Loucy (cell line): ENCODE data around the gene BTNL9.

Experiments used
- H2AFZ ChIP-seq: fragments of 200-600 bp; sonication (generic); 2 replicates; pipeline ENCODE4 v1.6.0; 2016; ENCODE audit warnings: antibody characterized with exemption, mild to moderate bottlenecking, low read length, moderate library complexity
- H3F3A ChIP-seq: fragments of 200-600 bp; 2 replicates; pipeline ENCODE4 v1.6.0; 2016; ENCODE audit warnings: antibody characterized with exemption, low read depth, mild to moderate bottlenecking
- H3K27me3 ChIP-seq: fragments of 200-600 bp; sonication (generic); 2 replicates; pipeline ENCODE4 v1.6.1; 2014; ENCODE audit warnings: low read length, mild to moderate bottlenecking; ENCODE audit not compliant: insufficient read depth, poor library complexity, severe bottlenecking
- H3K36me3 ChIP-seq: fragments of 200-600 bp; sonication (generic); 2 replicates; pipeline ENCODE4 v1.6.1; 2016; ENCODE audit warnings: low read length; ENCODE audit not compliant: insufficient read depth
- H3K4me1 ChIP-seq: fragments of 200-600 bp; sonication (generic); 2 replicates; pipeline ENCODE4 v1.5.1; 2014; ENCODE audit warnings: low read length, mild to moderate bottlenecking; ENCODE audit not compliant: insufficient read depth, poor library complexity, severe bottlenecking
- H3K4me2 ChIP-seq: fragments of 200-600 bp; sonication (generic); 2 replicates; pipeline ENCODE4 v1.6.0; 2014; ENCODE audit warnings: antibody characterized with exemption, low read length, low read depth, mild to moderate bottlenecking; ENCODE audit not compliant: poor library complexity, severe bottlenecking
- H3K4me3 ChIP-seq: fragments of 200-600 bp; sonication (generic); 2 replicates; pipeline ENCODE4 v1.5.1; 2014; ENCODE audit warnings: low read length, mild to moderate bottlenecking, mixed read lengths; ENCODE audit not compliant: poor library complexity, severe bottlenecking
- H3K79me2 ChIP-seq: fragments of 200-600 bp; sonication (generic); 2 replicates; pipeline ENCODE4 v1.6.1; 2014; ENCODE audit warnings: low read length; ENCODE audit not compliant: insufficient read depth
- H3K9ac ChIP-seq: fragments of 200-600 bp; sonication (generic); 2 replicates; pipeline ENCODE4 v1.6.0; 2014; ENCODE audit warnings: mild to moderate bottlenecking, low read depth, low read length, moderate library complexity; ENCODE audit not compliant: poor library complexity, severe bottlenecking
- H3K9me2 ChIP-seq: fragments of 200-600 bp; sonication (generic); replicated peaks from 2 replicates; pipeline ENCODE4 v1.6.1; 2016; ENCODE audit warnings: low read depth, low read length, mixed read lengths
- H3K9me3 ChIP-seq: fragments of 200-600 bp; sonication (generic); 2 replicates; pipeline ENCODE4 v1.6.1; 2014; ENCODE audit warnings: mild to moderate bottlenecking, antibody characterized with exemption, low read length, low read depth; ENCODE audit not compliant: insufficient read depth
- H4K20me1 ChIP-seq: fragments of 200-600 bp; sonication (generic); 2 replicates; pipeline ENCODE4 v1.6.0; 2014; ENCODE audit warnings: antibody characterized with exemption, low read length, mild to moderate bottlenecking; ENCODE audit not compliant: insufficient read depth, poor library complexity, severe bottlenecking
- EZH2phosphoT487 ChIP-seq: fragments of 200-600 bp; IDR thresholded peaks from 2 replicates; pipeline ENCODE4 v1.6.1; 2018; ENCODE audit warnings: antibody characterized with exemption, mild to moderate bottlenecking, moderate library complexity, borderline replicate concordance
- TF ChIP-seq, protein P1 (sequence below): fragments of 200-600 bp; sonication (generic); conservative IDR thresholded peaks from 2 replicates; pipeline ENCODE4 v1.5.1; 2014; ENCODE audit warnings: mild to moderate bottlenecking, antibody characterized with exemption, low read length

Gene BTNL9

DNA sequence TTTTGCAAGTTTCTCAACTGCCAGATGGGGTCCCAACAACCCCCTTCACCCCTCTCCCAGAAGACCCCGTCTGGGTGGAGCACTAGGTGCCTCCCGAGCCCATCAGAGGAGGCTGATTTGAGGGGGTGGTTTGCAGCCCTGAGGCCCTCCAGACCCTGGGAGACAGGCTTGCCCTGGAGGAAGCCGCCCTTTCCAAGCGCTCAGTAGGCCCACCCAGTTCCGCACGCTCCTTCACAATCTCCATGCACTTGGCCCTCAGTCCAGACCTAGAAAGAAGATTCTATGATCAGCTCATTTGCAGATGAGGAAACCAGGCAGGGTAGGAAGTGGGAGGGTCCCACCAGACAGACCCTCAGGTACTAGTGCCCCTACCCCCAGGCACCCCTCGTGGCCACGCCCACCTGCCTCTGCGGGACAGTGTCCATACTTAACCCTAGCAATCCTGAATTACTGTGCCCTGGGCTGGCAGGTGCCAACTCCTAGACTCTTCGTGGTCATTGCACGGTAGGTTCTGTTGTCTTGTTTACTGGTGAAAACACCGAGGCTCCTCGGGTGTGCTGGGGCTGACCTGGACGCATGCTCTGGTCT, 68.6 kb downstream of the BTNL9 start:
- Histone ChIP-seq H3K4me1 (no peaks in the 10 kb centered on the region), H3K9me3 (no peaks in the 10 kb centered on the region), H3F3A (no peaks in the 10 kb centered on the region), H3K79me2 (no peaks in the 10 kb centered on the region), H3K27me3 (no peaks in the 10 kb centered on the region), H2AFZ (no peak overlapping the region), H3K4me2 (no peak overlapping the region), H3K9ac (no peak overlapping the region), H4K20me1 (no peaks in the 10 kb centered on the region), H3K4me3 (no peak overlapping the region), H3K36me3 (no peaks in the 10 kb centered on the region), H3K9me2 (no peaks in the 10 kb centered on the region)
- no peak for TF ChIP-seq EZH2phosphoT487
- TF ChIP-seq, protein P1, sequence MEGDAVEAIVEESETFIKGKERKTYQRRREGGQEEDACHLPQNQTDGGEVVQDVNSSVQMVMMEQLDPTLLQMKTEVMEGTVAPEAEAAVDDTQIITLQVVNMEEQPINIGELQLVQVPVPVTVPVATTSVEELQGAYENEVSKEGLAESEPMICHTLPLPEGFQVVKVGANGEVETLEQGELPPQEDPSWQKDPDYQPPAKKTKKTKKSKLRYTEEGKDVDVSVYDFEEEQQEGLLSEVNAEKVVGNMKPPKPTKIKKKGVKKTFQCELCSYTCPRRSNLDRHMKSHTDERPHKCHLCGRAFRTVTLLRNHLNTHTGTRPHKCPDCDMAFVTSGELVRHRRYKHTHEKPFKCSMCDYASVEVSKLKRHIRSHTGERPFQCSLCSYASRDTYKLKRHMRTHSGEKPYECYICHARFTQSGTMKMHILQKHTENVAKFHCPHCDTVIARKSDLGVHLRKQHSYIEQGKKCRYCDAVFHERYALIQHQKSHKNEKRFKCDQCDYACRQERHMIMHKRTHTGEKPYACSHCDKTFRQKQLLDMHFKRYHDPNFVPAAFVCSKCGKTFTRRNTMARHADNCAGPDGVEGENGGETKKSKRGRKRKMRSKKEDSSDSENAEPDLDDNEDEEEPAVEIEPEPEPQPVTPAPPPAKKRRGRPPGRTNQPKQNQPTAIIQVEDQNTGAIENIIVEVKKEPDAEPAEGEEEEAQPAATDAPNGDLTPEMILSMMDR: no peak

DNA sequence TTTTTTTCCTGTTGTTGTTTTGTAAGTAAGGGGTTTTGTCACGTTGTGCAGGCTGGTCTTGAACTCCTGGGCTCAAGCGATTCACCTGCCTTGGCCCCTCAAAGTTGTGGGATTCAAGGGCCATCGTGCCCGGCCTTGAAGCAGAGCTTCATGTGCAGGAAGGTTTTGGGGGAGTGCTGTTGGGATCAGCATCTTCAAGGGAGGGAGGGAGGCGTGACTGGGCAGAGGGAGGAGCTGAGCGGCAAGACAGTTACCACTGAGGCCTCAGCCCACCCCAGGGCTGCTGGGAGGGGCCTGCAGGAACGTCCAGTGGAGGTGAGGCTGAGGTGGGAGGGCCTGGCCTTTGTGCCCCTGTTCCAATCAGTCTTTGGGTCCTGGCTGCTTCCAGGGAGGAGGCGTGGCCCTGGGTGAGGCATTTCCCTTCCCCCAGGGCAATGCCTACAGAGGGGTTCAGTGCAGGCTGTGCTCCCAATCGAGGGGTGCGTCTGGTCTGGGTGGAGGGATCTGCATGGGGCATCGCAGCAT, 69.5 kb downstream of the BTNL9 start:
- no peaks in the 10 kb centered on the region for H3K79me2 ChIP-seq
- no peaks in the 10 kb centered on the region for H3K36me3 ChIP-seq
- no peaks in the 10 kb centered on the region for H3K9me3 ChIP-seq
- H2AFZ ChIP-seq: no peak overlapping the region
- no peaks in the 10 kb centered on the region for H3K4me1 ChIP-seq
- no peaks in the 10 kb centered on the region for H3F3A ChIP-seq
- H3K27me3 ChIP-seq: no peaks in the 10 kb centered on the region
- no peak overlapping the region for H3K9ac ChIP-seq
- no peaks in the 10 kb centered on the region for H3K9me2 ChIP-seq
- no peak overlapping the region for H3K4me3 ChIP-seq
- no peak overlapping the region for H3K4me2 ChIP-seq
- no peaks in the 10 kb centered on the region for H4K20me1 ChIP-seq
- no peak for TF ChIP-seq EZH2phosphoT487
- TF ChIP-seq, protein P1: no peak

DNA sequence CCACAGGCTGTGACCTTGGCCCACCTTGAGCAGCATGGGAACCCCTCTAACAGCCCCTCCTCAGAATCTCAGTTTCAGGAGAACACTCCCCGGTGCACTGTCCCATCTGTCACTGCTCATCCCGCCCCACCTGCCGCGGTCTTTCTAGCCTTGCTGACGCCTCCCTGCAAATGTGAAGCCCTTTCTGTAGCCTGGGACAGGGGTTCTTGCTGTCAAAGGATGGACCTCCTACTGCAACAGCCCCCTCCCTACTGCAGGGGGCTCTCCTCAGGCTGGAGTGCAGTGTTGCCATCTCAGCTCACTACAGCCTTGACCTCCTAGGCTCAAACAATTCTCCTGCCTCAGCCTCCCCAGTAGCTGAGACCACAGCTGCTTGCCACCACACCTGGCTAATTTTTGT, 70.9 kb downstream of the BTNL9 start:
- no peak overlapping the region for H2AFZ ChIP-seq
- H3K9me2 ChIP-seq: no peaks in the 10 kb centered on the region
- no peak overlapping the region for H3K4me3 ChIP-seq
- H3F3A ChIP-seq: no peaks in the 10 kb centered on the region
- H3K9ac ChIP-seq: no peak overlapping the region
- no peak overlapping the region for H3K4me2 ChIP-seq
- H3K9me3 ChIP-seq: no peaks in the 10 kb centered on the region
- no peaks in the 10 kb centered on the region for H3K4me1 ChIP-seq
- TF ChIP-seq EZH2phosphoT487: no peak
- TF ChIP-seq, protein P1: no peak
- H3K79me2 ChIP-seq: no peaks in the 10 kb centered on the region
- H3K27me3 ChIP-seq: no peaks in the 10 kb centered on the region
- H3K36me3 ChIP-seq: no peaks in the 10 kb centered on the region
- no peaks in the 10 kb centered on the region for H4K20me1 ChIP-seq
